Fibroblast of mammary gland (primary cell): ENCODE data around the gene PCA3.
A peak's percentile ranks its signal among the peaks of the same experiment; 100 is the strongest.

Experiments
- DNase-seq: peaks from one replicate; pipeline ENCODE4 v3.0.0-alpha.2; 2010; ENCODE audit warnings: low read depth
- H3K4me3 ChIP-seq: 2 replicates; pipeline ENCODE4 v1.5.1; 2011; ENCODE audit warnings: low read depth, mild to moderate bottlenecking, low read length, moderate library complexity; ENCODE audit not compliant: control insufficient read depth
- TF ChIP-seq, protein P1 (sequence below): conservative IDR thresholded peaks from 2 replicates; pipeline ENCODE4 v1.5.1; 2011; ENCODE audit warnings: low read depth, low read length, inconsistent platforms; ENCODE audit not compliant: control insufficient read depth, insufficient read depth

PCA3 gene

DNA sequence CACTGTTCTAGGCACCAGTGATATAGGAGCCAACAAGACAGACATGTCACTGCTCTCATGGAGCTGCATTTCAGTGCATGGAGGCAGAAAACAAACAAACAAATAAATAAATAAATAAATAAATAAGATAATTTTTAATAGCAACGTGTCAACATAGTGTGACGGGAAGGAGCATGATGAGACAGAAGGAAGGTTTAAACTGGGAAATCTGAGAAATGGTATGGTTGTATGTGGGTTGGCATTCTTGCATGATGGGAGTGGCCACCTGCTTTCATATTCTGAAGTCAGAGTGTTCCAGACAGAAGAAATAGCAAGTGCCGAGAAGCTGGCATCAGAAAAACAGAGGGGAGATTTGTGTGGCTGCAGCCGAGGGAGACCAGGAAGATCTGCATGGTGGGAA lies at the start of gene PCA3:
TSS of gene PCA3 (plus strand) at position 301 of the 400 bp plus-strand sequence.
- H3K4me3 ChIP-seq, result no peak within 1 kb of the TSS
- no peak for DNase-seq
- TF ChIP-seq, protein P1, sequence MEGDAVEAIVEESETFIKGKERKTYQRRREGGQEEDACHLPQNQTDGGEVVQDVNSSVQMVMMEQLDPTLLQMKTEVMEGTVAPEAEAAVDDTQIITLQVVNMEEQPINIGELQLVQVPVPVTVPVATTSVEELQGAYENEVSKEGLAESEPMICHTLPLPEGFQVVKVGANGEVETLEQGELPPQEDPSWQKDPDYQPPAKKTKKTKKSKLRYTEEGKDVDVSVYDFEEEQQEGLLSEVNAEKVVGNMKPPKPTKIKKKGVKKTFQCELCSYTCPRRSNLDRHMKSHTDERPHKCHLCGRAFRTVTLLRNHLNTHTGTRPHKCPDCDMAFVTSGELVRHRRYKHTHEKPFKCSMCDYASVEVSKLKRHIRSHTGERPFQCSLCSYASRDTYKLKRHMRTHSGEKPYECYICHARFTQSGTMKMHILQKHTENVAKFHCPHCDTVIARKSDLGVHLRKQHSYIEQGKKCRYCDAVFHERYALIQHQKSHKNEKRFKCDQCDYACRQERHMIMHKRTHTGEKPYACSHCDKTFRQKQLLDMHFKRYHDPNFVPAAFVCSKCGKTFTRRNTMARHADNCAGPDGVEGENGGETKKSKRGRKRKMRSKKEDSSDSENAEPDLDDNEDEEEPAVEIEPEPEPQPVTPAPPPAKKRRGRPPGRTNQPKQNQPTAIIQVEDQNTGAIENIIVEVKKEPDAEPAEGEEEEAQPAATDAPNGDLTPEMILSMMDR, result no peak

DNA sequence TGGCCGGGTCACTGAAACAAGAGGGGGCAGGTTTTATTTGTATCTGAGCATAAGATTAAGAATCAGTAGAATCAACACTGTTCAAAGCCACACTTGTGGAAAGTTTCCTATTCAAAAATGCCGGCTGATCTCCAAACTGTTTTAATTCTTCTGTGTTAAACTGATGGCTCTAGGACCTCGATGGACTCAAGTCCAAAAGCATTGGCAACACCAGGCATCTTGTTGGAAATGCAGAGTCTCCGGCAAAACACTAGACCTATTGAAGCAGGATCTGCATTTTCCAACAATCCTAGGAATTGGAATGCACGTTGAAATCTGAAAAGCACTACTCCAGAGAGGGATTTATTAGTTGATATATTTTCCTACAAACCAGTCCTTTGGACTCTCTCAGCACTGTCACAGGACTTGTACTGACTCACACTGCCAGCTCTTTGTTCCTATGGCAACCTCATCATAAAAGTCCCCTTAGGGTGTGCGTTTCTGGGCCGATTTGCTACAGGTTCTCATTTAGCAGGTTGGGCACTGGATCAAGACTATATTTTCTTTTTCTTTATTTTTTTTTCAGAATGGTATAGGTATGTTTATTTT lies 48.1 kb upstream of the PCA3 start:
- TF ChIP-seq, protein P1, result no peak
- DNase-seq, result peak; percentile 57

GRCh38 chr9:76717176-76717575 lies 47.1 kb upstream of the PCA3 start:
- no peak overlapping the region for H3K4me3 ChIP-seq
- TF ChIP-seq, protein P1, result no peak
- no peak for DNase-seq

More for the DNA sequence above, 48.1 kb upstream of the PCA3 start:
- H3K4me3 ChIP-seq, result no peak overlapping the region

- no peak overlapping the region for H3K4me3 ChIP-seq
- DNase-seq, result peak; percentile 65
- TF ChIP-seq, protein P1, result no peak
Measured at GRCh38 chr9:76717613-76718012, 46.6 kb upstream of the PCA3 start.

DNA sequence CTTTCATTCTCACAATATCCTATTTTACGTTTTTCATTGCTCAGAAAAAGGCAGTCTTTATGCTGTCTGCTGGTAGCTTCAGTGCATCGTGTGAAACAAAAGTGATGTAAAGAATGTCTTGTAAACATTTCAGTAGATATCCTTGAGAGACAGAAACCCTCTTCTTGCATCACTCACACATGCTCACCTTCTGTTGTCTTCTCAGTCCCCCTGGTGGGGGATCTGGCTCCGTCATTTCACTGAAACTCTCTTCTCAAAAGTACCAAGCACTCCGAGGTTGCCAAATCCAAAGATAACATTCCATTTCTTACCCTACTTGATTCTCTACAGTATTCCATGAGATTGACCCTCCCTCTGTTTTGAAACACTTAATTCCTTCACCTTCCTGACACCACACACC lies 46.1 kb upstream of the PCA3 start:
- DNase-seq, result no peak
- TF ChIP-seq, protein P1, result peak; percentile 8
- no peak overlapping the region for H3K4me3 ChIP-seq

DNA sequence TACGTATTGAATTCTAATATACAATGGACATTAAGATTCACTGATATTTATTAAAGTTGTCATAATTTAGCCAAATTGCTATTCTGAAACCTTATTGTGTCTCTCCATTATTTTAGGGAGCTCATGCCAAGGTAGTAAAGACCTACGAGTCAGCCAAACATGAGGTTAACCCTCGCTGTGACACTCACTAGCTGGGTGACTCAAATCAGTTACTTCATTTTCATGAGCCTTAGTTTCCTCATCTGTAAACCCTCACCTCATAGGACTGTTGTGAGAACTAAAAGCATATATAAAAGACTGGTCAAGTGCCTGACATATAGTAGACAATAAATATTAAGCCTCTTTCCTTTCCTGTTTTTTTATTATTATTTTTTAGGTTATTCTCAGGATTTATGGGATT lies 44.0 kb upstream of the PCA3 start:
- no peak overlapping the region for H3K4me3 ChIP-seq
- TF ChIP-seq, protein P1, result no peak
- no peak for DNase-seq
